ENCODE data around the gene CPXM1.
"Not testable (repeated sequence)": the region's sequence is repeated elsewhere in the genome, so short reads cannot be mapped to it uniquely, and the experiment has no call there.

Gene CPXM1

GRCh38 chr20:2835331-2835796, 34.9 kb upstream of the CPXM1 start:
- in situ Hi-C loops (cut with MboI; ENCODE audit: low sequenced_read_pairs), result no loop called here
- no peaks in the 10 kb centered on the region for H3K27me3 ChIP-seq (ENCODE audit: low read depth)
- no peak for DNase-seq (ENCODE audit: low spot score in 2 of 2)
- no peaks in the 10 kb centered on the region for H3K9me3 ChIP-seq
- peaks cover 5% of the 10 kb centered on the region; the same call in 1 of the 2 replicates for H3K36me3 ChIP-seq (replicated peaks)
- H3K4me1 ChIP-seq, result peaks cover 6% of the 10 kb centered on the region
- no peak overlapping the region for H3K4me3 ChIP-seq

GRCh38 chr20:2834401-2835110, 34.1 kb upstream of the CPXM1 start:
- no peak for DNase-seq (ENCODE audit: low spot score in 2 of 2)
- H3K4me1 ChIP-seq, result peaks cover 3% of the 10 kb centered on the region
- in situ Hi-C loops (cut with MboI; ENCODE audit: low sequenced_read_pairs), result no loop called here

GRCh38 chr20:2833761-2834160, 33.3 kb upstream of the CPXM1 start:
- DNase-seq (ENCODE audit: low spot score in 2 of 2), result no peak
- in situ Hi-C loops (cut with MboI; ENCODE audit: low sequenced_read_pairs), result no loop called here
- peaks cover 6% of the 10 kb centered on the region; the same call in 1 of the 2 replicates for H3K4me1 ChIP-seq

More at GRCh38 chr20:2834401-2835110, 34.1 kb upstream of the CPXM1 start:
- no peaks in the 10 kb centered on the region for H3K9me3 ChIP-seq
- no peaks in the 10 kb centered on the region for H3K27me3 ChIP-seq (ENCODE audit: low read depth)
- H3K36me3 ChIP-seq (replicated peaks), result peaks cover 4% of the 10 kb centered on the region; the same call in 1 of the 2 replicates
- H3K4me3 ChIP-seq, result no peak overlapping the region

GRCh38 chr20:2831206-2831605, 30.8 kb upstream of the CPXM1 start:
- H3K4me1 ChIP-seq; H3K27me3 ChIP-seq (ENCODE audit: low read depth); in situ Hi-C loops (cut with MboI; ENCODE audit: low sequenced_read_pairs); H3K4me3 ChIP-seq; H3K9me3 ChIP-seq; DNase-seq (ENCODE audit: low spot score in 2 of 2); H3K36me3 ChIP-seq (replicated peaks): not testable (repeated sequence)

More at GRCh38 chr20:2833761-2834160, 33.3 kb upstream of the CPXM1 start:
- H3K27me3 ChIP-seq (ENCODE audit: low read depth), result 0 out of 2 replicates have a peak, but pooled peaks cover 2% of the 10 kb centered on the region
- no peaks in the 10 kb centered on the region for H3K9me3 ChIP-seq
- no peaks in the 10 kb centered on the region; the same call in 1 of the 2 replicates for H3K36me3 ChIP-seq (replicated peaks)
- H3K4me3 ChIP-seq, result no peak overlapping the region

- H3K4me1 ChIP-seq, result peaks cover 6% of the 10 kb centered on the region; the same call in 1 of the 2 replicates
- in situ Hi-C loops (cut with MboI; ENCODE audit: low sequenced_read_pairs), result no loop called here
- H3K4me3 ChIP-seq, result no peak overlapping the region
- H3K9me3 ChIP-seq, result no peaks in the 10 kb centered on the region
- no peak for DNase-seq (ENCODE audit: low spot score in 2 of 2)
- 0 out of 2 replicates have a peak, but pooled peaks cover 6% of the 10 kb centered on the region for H3K27me3 ChIP-seq (ENCODE audit: low read depth)
- H3K36me3 ChIP-seq (replicated peaks), result no peaks in the 10 kb centered on the region
Observed at GRCh38 chr20:2829376-2829775, 28.9 kb upstream of the CPXM1 start.

GRCh38 chr20:2826655-2827054, 26.2 kb upstream of the CPXM1 start:
- Histone ChIP-seq H3K27me3 (ENCODE audit: low read depth) (0 out of 2 replicates have a peak, but pooled peaks cover 6% of the 10 kb centered on the region), H3K4me3 (no peak overlapping the region), H3K9me3 (no peaks in the 10 kb centered on the region), H3K4me1 (peaks cover 3% of the 10 kb centered on the region; the same call in 1 of the 2 replicates), H3K36me3 (replicated peaks) (no peaks in the 10 kb centered on the region)
- DNase-seq (ENCODE audit: low spot score in 2 of 2), result no peak
- in situ Hi-C loops (cut with MboI; ENCODE audit: low sequenced_read_pairs), result no loop called here

- H3K36me3 ChIP-seq (replicated peaks), result no peaks in the 10 kb centered on the region
- no peaks in the 10 kb centered on the region for H3K9me3 ChIP-seq
- H3K27me3 ChIP-seq (ENCODE audit: low read depth), result 0 out of 2 replicates have a peak, but pooled peaks cover 6% of the 10 kb centered on the region
- in situ Hi-C loops (cut with MboI; ENCODE audit: low sequenced_read_pairs), result no loop called here
- DNase-seq (ENCODE audit: low spot score in 2 of 2), result no peak
- no peak overlapping the region for H3K4me3 ChIP-seq
- H3K4me1 ChIP-seq, result peaks cover 3% of the 10 kb centered on the region; the same call in 1 of the 2 replicates
Observed at GRCh38 chr20:2825761-2826160, 25.3 kb upstream of the CPXM1 start.

GRCh38 chr20:2822073-2822472, 21.6 kb upstream of the CPXM1 start:
- no peaks in the 10 kb centered on the region for H3K4me1 ChIP-seq
- no peak overlapping the region for H3K4me3 ChIP-seq
- H3K36me3 ChIP-seq (replicated peaks), result no peaks in the 10 kb centered on the region
- in situ Hi-C loops (cut with MboI; ENCODE audit: low sequenced_read_pairs), result no loop called here
- H3K27me3 ChIP-seq (ENCODE audit: low read depth), result no peaks in the 10 kb centered on the region
- no peaks in the 10 kb centered on the region for H3K9me3 ChIP-seq
- no peak for DNase-seq (ENCODE audit: low spot score in 2 of 2)

- no peak for DNase-seq (ENCODE audit: low spot score in 2 of 2)
- Histone ChIP-seq H3K4me1 (no peaks in the 10 kb centered on the region), H3K9me3 (no peaks in the 10 kb centered on the region), H3K36me3 (replicated peaks) (no peaks in the 10 kb centered on the region), H3K27me3 (ENCODE audit: low read depth) (no peaks in the 10 kb centered on the region), H3K4me3 (no peak overlapping the region)
- in situ Hi-C loops (cut with MboI; ENCODE audit: low sequenced_read_pairs), result no loop called here
Observed at GRCh38 chr20:2820896-2821869, 20.8 kb upstream of the CPXM1 start.

- Histone ChIP-seq H3K4me1 (no peaks in the 10 kb centered on the region), H3K9me3 (no peaks in the 10 kb centered on the region), H3K27me3 (ENCODE audit: low read depth) (no peaks in the 10 kb centered on the region), H3K4me3 (no peak overlapping the region), H3K36me3 (replicated peaks) (no peaks in the 10 kb centered on the region)
- DNase-seq (ENCODE audit: low spot score in 2 of 2), result no peak
- in situ Hi-C loops (cut with MboI; ENCODE audit: low sequenced_read_pairs), result no loop called here
Observed at GRCh38 chr20:2820084-2820895, 19.9 kb upstream of the CPXM1 start.

- Histone ChIP-seq H3K9me3 (no peaks in the 10 kb centered on the region), H3K36me3 (replicated peaks) (no peaks in the 10 kb centered on the region), H3K4me1 (no peaks in the 10 kb centered on the region), H3K27me3 (ENCODE audit: low read depth) (no peaks in the 10 kb centered on the region), H3K4me3 (no peak overlapping the region)
- in situ Hi-C loops (cut with MboI; ENCODE audit: low sequenced_read_pairs), result no loop called here
- DNase-seq (ENCODE audit: low spot score in 2 of 2), result no peak
Observed at GRCh38 chr20:2817891-2818595, 17.6 kb upstream of the CPXM1 start.

- DNase-seq (ENCODE audit: low spot score in 2 of 2), result no peak
- Histone ChIP-seq H3K36me3 (replicated peaks) (no peaks in the 10 kb centered on the region), H3K27me3 (ENCODE audit: low read depth) (no peaks in the 10 kb centered on the region), H3K4me1 (no peaks in the 10 kb centered on the region), H3K4me3 (no peak overlapping the region), H3K9me3 (no peaks in the 10 kb centered on the region; the same call in 1 of the 2 replicates)
- in situ Hi-C loops (cut with MboI; ENCODE audit: low sequenced_read_pairs), result no loop called here
Observed at GRCh38 chr20:2817341-2817726, 16.9 kb upstream of the CPXM1 start.

Measured in HAP-1 (cell line).